Measurements from ENCODE around the gene LLGL1.

LLGL1 gene

DNA sequence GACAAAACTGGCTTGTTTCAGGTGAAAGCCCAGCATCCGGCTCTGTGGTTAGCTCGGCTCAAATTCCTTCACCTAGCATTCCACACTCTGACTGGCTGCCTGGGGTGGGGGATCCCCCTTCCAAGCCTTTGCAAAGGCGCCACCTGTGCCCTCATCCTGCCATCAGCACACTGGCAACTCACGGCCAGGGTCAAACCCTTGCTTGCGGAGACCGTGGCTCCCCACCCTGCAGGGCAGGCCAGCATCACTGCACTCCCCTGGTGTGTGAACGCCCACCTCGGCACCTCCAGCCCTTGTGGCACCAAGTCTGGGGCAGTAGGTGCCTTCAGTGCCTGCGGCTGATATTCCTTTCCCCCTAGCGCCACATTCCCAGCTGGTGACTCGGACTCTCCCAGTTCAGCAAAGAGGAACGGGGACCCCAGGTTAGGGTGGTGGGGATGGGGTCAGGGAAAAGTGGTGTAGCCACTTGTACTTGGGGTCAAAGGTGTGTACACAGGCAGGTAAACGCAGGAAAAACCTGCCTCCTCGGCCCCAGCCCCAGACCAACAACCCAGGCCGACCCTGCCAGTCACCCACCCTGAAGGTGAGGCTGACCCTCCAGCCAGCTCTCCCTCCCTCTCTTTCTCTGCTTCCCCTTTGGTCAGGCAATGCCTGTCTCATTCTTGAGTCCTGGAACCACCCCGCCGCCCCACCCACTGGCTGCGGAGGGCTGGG is 32.0 kb downstream of the LLGL1 start:
- DNase-seq (ENCODE audit: low read depth): no peak
- TF ChIP-seq CTCF (conservative IDR thresholded peaks at IDR 0.05; ENCODE audit: low read length): no peak
- H3K4me3 ChIP-seq (ENCODE audit: low read length): peak overlapping the region; percentile 95

- H3K4me3 ChIP-seq (ENCODE audit: low read length): peak overlapping the region; percentile 95
- DNase-seq (ENCODE audit: low read depth): peak; percentile 69
- TF ChIP-seq CTCF (conservative IDR thresholded peaks at IDR 0.05; ENCODE audit: low read length): no peak
These were observed 32.5 kb downstream of the LLGL1 start for GRCh38 chr17:18257982-18258355.

DNA sequence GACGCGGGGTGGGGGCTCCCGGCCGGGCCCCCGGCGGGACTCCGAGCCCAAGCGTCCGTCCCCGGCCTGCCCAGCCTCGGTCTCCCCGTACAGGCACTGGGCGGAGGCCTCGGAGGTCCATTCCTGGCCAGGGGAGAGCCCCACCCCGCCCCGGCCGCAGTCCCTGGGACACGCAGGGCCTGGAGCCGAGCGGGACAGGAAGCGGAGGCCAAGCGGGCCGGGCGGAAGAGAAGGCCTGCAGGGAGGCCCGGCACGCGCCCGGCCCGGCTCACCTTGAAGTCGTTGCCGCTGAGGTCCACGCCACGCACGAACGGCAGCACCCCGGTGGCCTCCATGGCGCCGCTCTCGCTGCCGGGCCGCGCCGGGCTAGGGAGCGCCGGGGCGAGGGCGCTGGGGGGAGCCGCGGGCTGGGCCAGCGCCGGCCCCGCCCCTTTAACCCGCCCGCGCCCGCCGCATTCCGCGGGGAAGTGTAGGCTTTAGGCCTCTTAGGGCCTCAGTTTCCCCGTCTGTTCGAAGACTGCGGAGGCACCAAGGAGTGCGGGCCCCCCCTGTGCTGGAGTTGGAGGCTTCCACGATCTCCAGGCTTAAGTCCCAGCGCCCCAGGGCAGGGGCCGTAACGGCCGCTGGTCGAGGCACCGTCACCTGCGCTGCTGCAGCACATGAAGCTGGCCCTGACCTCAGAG is 33.1 kb downstream of the LLGL1 start, which contains the start of gene FLII:
Gene FLII (minus strand): TSS at position 383 of the 683 bp plus-strand sequence. CDS start 48 bp downstream, at position 335.
- peak within 1 kb of the TSS; percentile 95 for H3K4me3 ChIP-seq (ENCODE audit: low read length)
- TF ChIP-seq CTCF (conservative IDR thresholded peaks at IDR 0.05; ENCODE audit: low read length): no peak
- DNase-seq (ENCODE audit: low read depth): peak; percentile 46

GRCh38 chr17:18259621-18260331 is 34.3 kb downstream of the LLGL1 start:
- H3K4me3 ChIP-seq (ENCODE audit: low read length): peak overlapping the region; percentile 84
- peak; percentile 55 for DNase-seq (ENCODE audit: low read depth)
- TF ChIP-seq CTCF (conservative IDR thresholded peaks at IDR 0.05; ENCODE audit: low read length): no peak

DNA sequence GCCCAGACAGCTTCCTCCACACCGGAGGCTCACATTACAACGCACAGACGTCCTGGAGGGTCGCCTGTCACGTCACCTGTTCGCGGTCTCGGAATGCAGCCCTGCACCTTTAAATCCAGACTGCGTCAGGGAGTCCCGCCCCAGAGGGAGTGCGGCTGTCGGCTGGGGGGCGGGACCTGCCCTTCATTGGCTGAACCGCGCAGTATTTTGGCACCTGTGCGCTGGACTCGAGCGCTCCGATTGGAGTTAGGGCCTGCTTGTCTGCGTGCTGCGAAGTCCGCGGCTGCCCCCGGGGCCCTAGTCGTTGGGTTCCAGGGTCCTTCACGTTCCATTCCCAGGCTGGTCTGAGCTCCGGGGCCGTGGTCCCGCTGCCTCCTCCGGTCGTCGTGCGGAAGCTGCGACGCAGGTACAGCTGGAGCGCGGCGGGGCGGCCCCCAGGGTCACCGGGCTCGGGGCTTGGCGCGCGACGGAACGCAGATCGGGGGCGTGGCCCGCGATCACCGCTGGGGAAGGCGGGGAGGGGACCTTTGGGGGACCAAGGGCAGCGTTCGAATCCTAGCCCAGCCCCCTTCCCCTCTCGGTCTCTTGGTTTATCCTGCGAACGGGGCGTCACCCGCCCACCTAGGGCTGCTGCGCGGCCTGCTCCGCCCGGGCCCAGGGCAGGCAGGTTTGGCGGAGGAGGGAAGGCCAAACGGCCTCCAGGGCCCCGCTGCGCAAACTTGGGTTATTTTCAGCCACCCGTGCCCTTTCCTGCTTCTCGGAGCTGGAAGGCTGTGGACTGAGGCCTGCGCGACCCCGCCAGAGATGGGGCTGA is 35.1 kb downstream of the LLGL1 start, which contains the start of gene MIEF2:
Gene MIEF2 (plus strand): TSS at position 331 of the 814 bp plus-strand sequence. CDS start 2,059 bp downstream, outside the sequence.
- H3K4me3 ChIP-seq (ENCODE audit: low read length): peak within 1 kb of the TSS; percentile 84
- peak; percentile 93 for DNase-seq (ENCODE audit: low read depth)
- no peak for TF ChIP-seq CTCF (conservative IDR thresholded peaks at IDR 0.05; ENCODE audit: low read length)

DNA sequence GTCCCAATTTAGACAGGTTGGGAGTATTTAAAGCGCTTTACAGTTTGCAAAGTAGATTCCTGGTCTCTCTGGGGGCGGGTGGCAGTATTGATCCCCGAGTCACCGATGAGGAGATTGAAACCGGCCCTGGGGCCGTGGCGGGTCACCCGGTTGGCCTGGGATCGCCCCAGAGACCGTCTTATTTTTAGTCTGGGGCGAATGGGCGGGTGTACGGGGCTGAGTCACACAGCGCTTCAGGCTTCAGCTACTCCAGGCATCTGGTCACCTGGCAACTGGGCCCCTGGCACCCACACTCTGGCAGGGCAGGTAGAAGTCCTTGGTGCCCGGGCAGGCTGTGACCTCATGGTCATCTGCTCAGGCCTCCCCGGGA is 35.7 kb downstream of the LLGL1 start:
- no peak for TF ChIP-seq CTCF (conservative IDR thresholded peaks at IDR 0.05; ENCODE audit: low read length)
- peak overlapping the region; percentile 84 for H3K4me3 ChIP-seq (ENCODE audit: low read length)
- DNase-seq (ENCODE audit: low read depth): peak; percentile 49
